Measurements from ENCODE around the gene EPHA8. TPM values are rescaled to one million over a fixed set of nuclear protein-coding genes. Genes with fewer than 3 reads are reported as not detected.

The EPHA8 gene
- total and polyA plus RNA-seq, 2 of the 4 experiments (the other 2 are of a cell fraction) = not detected

Small RNAs within 50 kb of the gene (microRNA-seq; reads per million reads assigned to microRNA genes)
- 0 reads per million in 2 experiments for gene MIR6127 (ENCODE audit: insufficient read depth in 1 of 2, insufficient read length in 1 of 2, unreplicated experiment in 1 of 2)

Small RNAs within 50 kb of the gene (small RNA-seq; reads per million reads assigned to genes)
- 0 reads per million in 5 experiments for gene MIR6127

Other genes with a start within 250 kb of the EPHA8 start
- 8.9 and 9.7 TPM in 2 replicates for gene ZBTB40, start 111.6 kb upstream of the EPHA8 start, total RNA-seq (2012; rRNA removed)
- 5.2 and 6.0 TPM in 2 replicates for gene ZBTB40, start 111.6 kb upstream of the EPHA8 start, polyA plus RNA-seq (2012; rRNA removed)
- not detected in 2 replicates for gene C1QA, start 73.1 kb downstream of the EPHA8 start, total RNA-seq (2012; rRNA removed)
- not detected in 2 replicates for gene C1QA, start 73.1 kb downstream of the EPHA8 start, polyA plus RNA-seq (2012; rRNA removed)
- gene C1QC, start 80.1 kb downstream of the EPHA8 start, total RNA-seq (2012; rRNA removed) = not detected in 2 replicates
- not detected in 2 replicates for gene C1QC, start 80.1 kb downstream of the EPHA8 start, polyA plus RNA-seq (2012; rRNA removed)
- not detected in 2 replicates for gene C1QB, start 89.7 kb downstream of the EPHA8 start, total RNA-seq (2012; rRNA removed)
- gene C1QB, start 89.7 kb downstream of the EPHA8 start, polyA plus RNA-seq (2012; rRNA removed) = not detected in 2 replicates
- gene EPHB2, start 147.3 kb downstream of the EPHA8 start, total RNA-seq (2012; rRNA removed) = 54.7 and 58.8 TPM in 2 replicates
- gene EPHB2, start 147.3 kb downstream of the EPHA8 start, polyA plus RNA-seq (2012; rRNA removed) = 52.3 and 53.6 TPM in 2 replicates